GM19035 (cell line): ENCODE measurements around the gene ASPG.

Source experiments
- ATAC-seq: cut with Tn5 transposase; IDR thresholded peaks from one replicate; pipeline ENCODE4 v1.9.1; 2021; ENCODE audit not compliant: unreplicated experiment

The ASPG gene

GRCh38 chr14:104158827-104159798, 73.6 kb downstream of the ASPG start:
- no peak for ATAC-seq

- no peak for ATAC-seq
Observed at GRCh38 chr14:104159990-104160389, 74.5 kb downstream of the ASPG start.

GRCh38 chr14:104161602-104162367, 76.3 kb downstream of the ASPG start:
- ATAC-seq: no peak

GRCh38 chr14:104162495-104162894, 77.0 kb downstream of the ASPG start:
- no peak for ATAC-seq

- no peak for ATAC-seq
Observed at GRCh38 chr14:104163541-104163940, 78.0 kb downstream of the ASPG start.

GRCh38 chr14:104164041-104164440, 78.5 kb downstream of the ASPG start:
- ATAC-seq: no peak

- no peak for ATAC-seq
Observed at GRCh38 chr14:104164512-104164911, 79.0 kb downstream of the ASPG start.
